GM12878 (cell line): ENCODE measurements around the gene HTR4. TPM values are rescaled to one million over a fixed set of nuclear protein-coding genes. Genes with fewer than 3 reads are reported as not detected.

Source experiments
- ATAC-seq: fragments of 200-7000 bp; cut with Tn5 transposase; 3 replicates; pipeline ENCODE4 v1.9.1; 2020; ENCODE audit warnings: mild to moderate bottlenecking, moderate library complexity
- BruUV-seq: library from RNA; stranded (reverse); fragments of 400-500 nt; replicated peaks from 2 replicates; lab custom pipeline; 2021; lab: Mats Ljungman, UMichigan
- CTCF ChIA-PET: fragments of 300-600 bp; sonication (Branson Sonifier 250); formaldehyde crosslinking; extraction: SDS; loops from one replicate; lab custom pipeline; 2021; ENCODE audit warnings: inconsistent platforms; lab: Yijun Ruan, JAX
- POLR2A ChIA-PET: fragments of 350-600 bp; formaldehyde crosslinking; extraction: SDS; loops from one replicate; lab custom pipeline; 2021; ENCODE audit warnings: inconsistent platforms; lab: Charles Lee
- RAD21 ChIA-PET: fragments of 300-600 bp; sonication (Branson Sonifier 250); formaldehyde crosslinking; loops from one replicate; lab custom pipeline; 2023; ENCODE audit warnings: antibody characterized with exemption; ENCODE audit not compliant: unreplicated experiment; lab: Charles Lee
- SMC1A ChIA-PET: fragments of 300-600 bp; sonication (Branson Sonifier 250); formaldehyde crosslinking; loops from one replicate; lab custom pipeline; 2023; ENCODE audit not compliant: unreplicated experiment, uncharacterized antibody; lab: Charles Lee
- DNase-seq: peaks from one replicate; pipeline ENCODE4 v3.0.0-alpha.2; 2011; ENCODE audit warnings: low read depth, low spot score
- FAIRE-seq: peaks from 3 replicates; lab custom pipeline; 2011; peaks lifted over from hg19 to GRCh38; lab: Jason Lieb, UNC
- H2AFZ ChIP-seq: 2 replicates; pipeline ENCODE4 v1.6.0; 2011; ENCODE audit warnings: low read depth, low read length, control low read depth; ENCODE audit not compliant: control insufficient read depth
- H3K27ac ChIP-seq: 2 replicates; pipeline ENCODE4 v1.5.1; 2011; ENCODE audit warnings: control low read depth; ENCODE audit not compliant: control insufficient read depth, insufficient read depth
- H3K27me3 ChIP-seq, 2 experiments: replicated peaks in 1 of 2; 2 replicates each; pipeline versions ENCODE4 v1.6.0 to v1.6.1; 2011; ENCODE audit warnings: low read length in 1 of 2; ENCODE audit not compliant: control insufficient read depth in 2 of 2, insufficient read depth in 2 of 2
- H3K36me3 ChIP-seq, 2 experiments: 2 replicates each; pipeline ENCODE4 v1.5.1; 2011; ENCODE audit warnings: low read length in 1 of 2; ENCODE audit not compliant: control insufficient read depth in 2 of 2, insufficient read depth in 2 of 2
- H3K4me1 ChIP-seq: 2 replicates; pipeline ENCODE4 v1.6.1; 2011; ENCODE audit warnings: mild to moderate bottlenecking, low read length, moderate library complexity, mixed read lengths; ENCODE audit not compliant: control insufficient read depth, insufficient read depth
- H3K4me2 ChIP-seq: 2 replicates; pipeline ENCODE4 v1.6.0; 2011; ENCODE audit warnings: control low read depth; ENCODE audit not compliant: control insufficient read depth, insufficient read depth
- H3K4me3 ChIP-seq: fragments of 200-600 bp; sonication (generic); 2 replicates; pipeline ENCODE4 v1.5.1; 2016
- H3K79me2 ChIP-seq: 2 replicates; pipeline ENCODE4 v1.6.0; 2011; ENCODE audit warnings: low read length; ENCODE audit not compliant: control insufficient read depth, insufficient read depth
- H3K9ac ChIP-seq: 2 replicates; pipeline ENCODE4 v1.8.0; 2011; ENCODE audit warnings: low read length, control low read depth, mixed read lengths; ENCODE audit not compliant: control insufficient read depth, insufficient read depth
- H3K9me3 ChIP-seq: replicated peaks from 3 replicates; pipeline ENCODE4 v1.5.1; 2011; ENCODE audit warnings: mild to moderate bottlenecking, low read length; ENCODE audit not compliant: control insufficient read depth, insufficient read depth
- H4K20me1 ChIP-seq: 2 replicates; pipeline ENCODE4 v1.6.0; 2011; ENCODE audit not compliant: control insufficient read depth, insufficient read depth
- ATF2 ChIP-seq: IDR thresholded peaks from 2 replicates; pipeline ENCODE4 v1.6.1; 2012; ENCODE audit warnings: low read length, inconsistent platforms
- HDAC6 ChIP-seq: fragments of 200-600 bp; sonication (generic); IDR thresholded peaks from one replicate; pipeline ENCODE4 v1.8.0; 2017; ENCODE audit warnings: antibody characterized with exemption; ENCODE audit not compliant: unreplicated experiment
- TBL1XR1 ChIP-seq: IDR thresholded peaks from 2 replicates; pipeline ENCODE4 v1.6.1; 2012; ENCODE audit warnings: low read depth, low read length, improper control_type of control experiment
- USF2 ChIP-seq: IDR thresholded peaks from 2 replicates; pipeline ENCODE4 v1.6.1; 2011; ENCODE audit warnings: low read depth, low read length, improper control_type of control experiment, borderline replicate concordance
- ZNF217 ChIP-seq: fragments of 450-650 bp; IDR thresholded peaks from 2 replicates; pipeline ENCODE4 v1.6.1; 2017; ENCODE audit warnings: antibody characterized with exemption, mild to moderate bottlenecking
- WGBS: methylation state at CpG from one replicate; pipeline ENCODE4 v1.1.6; 2016; ENCODE audit warnings: low lambda C conversion rate; ENCODE audit not compliant: insufficient replicate concordance, insufficient coverage; ENCODE audit errors: missing lambda C conversion rate; 5-methylcytosine and 5-hydroxymethylcytosine counted together
- in situ Hi-C: fragments of 300-500 bp; cut with MboI; formaldehyde crosslinking; loops from 9 replicates; pipeline ENCODE4 v1.14.3; 2018; ENCODE audit warnings: mixed read lengths
- intact Hi-C: fragments of 100-400 bp; cut with micrococcal nuclease; formaldehyde crosslinking; loops from one replicate; pipeline ENCODE4 v1.14.2; 2022; ENCODE audit not compliant: unreplicated experiment
- polyA plus RNA-seq, 11 experiments: library from polyadenylated mRNA; depleted of rRNA in 4 of 11; unstranded in 6 of 11; stranded (reverse) in 5 of 11; fragments of >200 nt; fragmentation: Nextera tagmentation in 4 of 11; fragmentation: Illumina TruSeq in 1 of 11; extraction: Ambion mirVana in 4 of 11; extraction: Trizol in 1 of 11; gene quantifications; 1 replicate in 1 of 11; 2 replicates in 10 of 11; pipeline versions ENCODE4 v1.2.1 to v1.2.3, GENCODE V29; 2011 to 2016; ENCODE audit warnings: inconsistent platforms in 2 of 11, missing spikeins in 2 of 11, low read depth in 1 of 11
- total RNA-seq, 4 experiments: library from RNA; depleted of rRNA in 3 of 4; stranded (reverse); fragments of >200 nt in 3 of 4; fragmentation: Illumina TruSeq in 1 of 4; extraction: Trizol in 1 of 4; gene quantifications; 2 replicates each; pipeline versions ENCODE4 v1.2.1 to v1.2.3, GENCODE V29; 2013 to 2021

HTR4 gene
- total and polyA plus RNA-seq, 10 of the 15 experiments (the other 5 are each of a cell fraction or from before 2014, with no cell fraction given) = not detected

GRCh38 chr5:148636353-148636752 is 18.0 kb downstream of the HTR4 start:
- no peak for DNase-seq
- Histone ChIP-seq H3K27me3 (no peaks in the 10 kb centered on the region; a peak in 1 of 4 replicates), H3K4me1 (no peaks in the 10 kb centered on the region), H3K9ac (no peak overlapping the region), H3K79me2 (no peaks in the 10 kb centered on the region), H3K4me2 (no peak overlapping the region), H3K9me3 (no peaks in the 10 kb centered on the region), H3K36me3 (no peaks in the 10 kb centered on the region)
- no peak for ATAC-seq
- ChIA-PET SMC1A (no interaction called here), RAD21 (no interaction called here), POLR2A (no interaction called here), CTCF (interaction anchor here (0.5 kb wide), 1 partner anchor 32 kb away, joined by 3 read pairs; no protein-coding TSS in a partner anchor)
- no TSS peak for BruUV-seq
- in situ Hi-C loops = no loop called here
- WGBS = 0% methylated on average over 3 of the region's 3 CpGs
- intact Hi-C loops = no loop called here
- no peak for FAIRE-seq
- TF ChIP-seq HDAC6 (no peak), USF2 (no peak), TBL1XR1 (no peak), ATF2 (no peak), ZNF217 (no peak)
- TF ChIP-seq, all 136 proteins: peak for 0
- Histone ChIP-seq H4K20me1 (no peaks in the 10 kb centered on the region), H3K27ac (no peak overlapping the region), H2AFZ (no peak overlapping the region), H3K4me3 (no peak overlapping the region)
